HG03520 (cell line): ENCODE results near the gene DLEU7.

ENCODE experiments used
- ATAC-seq: cut with Tn5 transposase; IDR thresholded peaks from one replicate; pipeline ENCODE4 v1.9.1; 2021; ENCODE audit warnings: mild to moderate bottlenecking, moderate library complexity; ENCODE audit not compliant: unreplicated experiment

Gene DLEU7

DNA sequence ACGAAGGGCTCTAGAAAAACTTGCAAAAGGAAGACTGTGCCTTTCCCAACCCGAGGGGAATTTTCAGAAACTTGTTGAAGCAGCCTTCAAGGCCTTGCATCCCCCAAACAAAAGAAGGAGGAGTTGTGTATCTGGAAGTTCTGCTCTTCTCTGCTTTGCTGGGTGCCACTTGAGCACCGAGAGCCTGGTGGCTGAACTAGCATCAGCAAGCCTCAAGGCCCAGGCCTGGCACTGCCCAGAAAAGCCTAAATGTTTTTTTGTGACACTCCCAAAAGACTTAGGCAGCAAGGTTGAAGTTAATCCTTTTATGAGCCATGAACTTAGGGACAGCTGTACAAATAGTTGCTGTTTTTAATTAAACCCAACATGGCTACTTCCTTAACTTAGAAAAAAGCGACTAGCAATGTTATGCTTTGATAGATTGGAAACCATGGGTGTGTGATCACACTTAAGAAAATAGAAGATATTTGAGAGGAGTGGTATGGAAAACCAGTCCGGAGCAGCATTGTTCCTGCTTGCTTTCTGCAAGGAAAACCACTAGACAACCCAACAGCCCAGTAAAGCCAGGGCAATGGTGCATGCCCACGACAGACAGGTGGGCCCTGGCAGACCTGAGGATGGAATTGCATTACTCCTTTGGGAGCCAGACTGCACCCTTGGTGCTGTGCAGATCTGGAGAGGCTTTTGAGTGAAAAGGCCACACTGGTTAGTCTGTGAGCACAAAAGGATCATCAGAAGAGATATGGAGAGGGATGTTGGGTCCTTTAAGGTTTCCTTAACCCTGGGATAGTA lies 788 bp upstream of the DLEU7 start:
- no peak for ATAC-seq

DNA sequence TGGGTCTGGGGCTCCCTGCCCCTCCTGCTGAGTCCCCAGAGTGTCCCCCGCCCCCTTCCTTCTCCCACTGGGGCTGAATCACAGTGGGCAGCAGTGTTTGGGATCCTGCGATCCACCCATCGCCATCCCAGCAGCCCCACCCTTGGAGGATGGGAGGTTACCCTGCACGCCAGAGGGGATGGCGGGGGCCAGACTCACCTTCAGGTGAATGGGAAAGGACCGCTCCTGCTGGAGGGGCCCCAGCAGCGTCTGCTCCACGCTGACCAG lies 569 bp downstream of the DLEU7 start:
- ATAC-seq, result no peak

DNA sequence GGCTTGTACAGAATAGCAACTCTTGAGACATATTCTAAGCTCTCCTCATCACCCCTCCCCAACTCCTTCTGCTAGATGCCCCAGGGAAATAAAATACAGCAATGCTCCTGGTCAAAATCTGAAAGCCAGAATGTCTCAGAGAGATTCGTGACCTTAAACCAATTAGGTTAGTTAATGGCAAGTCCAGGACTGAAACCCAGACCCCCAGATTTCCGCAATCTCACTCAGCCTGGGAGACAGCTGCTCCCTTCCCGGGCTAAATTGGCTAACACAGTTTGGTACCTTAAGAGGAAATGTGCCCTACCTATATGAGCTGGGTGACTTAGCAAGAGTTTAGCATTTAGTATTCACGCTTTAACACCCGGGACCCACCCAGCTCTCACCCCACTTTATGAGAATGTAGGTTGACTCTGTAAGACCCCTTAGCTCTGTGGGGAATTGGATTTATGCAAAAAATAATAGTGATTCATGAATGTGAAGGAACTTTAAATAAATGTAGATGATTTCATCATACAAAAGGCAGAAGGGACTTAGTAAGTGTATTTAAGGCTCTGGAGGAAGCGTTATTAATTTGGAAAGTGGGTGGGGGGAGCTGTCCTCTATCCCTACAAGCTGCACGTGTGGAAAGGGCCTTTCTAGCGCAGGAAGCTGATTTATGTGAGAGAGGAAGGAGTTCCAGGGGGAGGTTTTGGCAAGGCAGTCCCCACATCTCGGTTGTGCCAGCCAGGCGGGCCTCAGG lies 1.1 kb downstream of the DLEU7 start:
- no peak for ATAC-seq

DNA sequence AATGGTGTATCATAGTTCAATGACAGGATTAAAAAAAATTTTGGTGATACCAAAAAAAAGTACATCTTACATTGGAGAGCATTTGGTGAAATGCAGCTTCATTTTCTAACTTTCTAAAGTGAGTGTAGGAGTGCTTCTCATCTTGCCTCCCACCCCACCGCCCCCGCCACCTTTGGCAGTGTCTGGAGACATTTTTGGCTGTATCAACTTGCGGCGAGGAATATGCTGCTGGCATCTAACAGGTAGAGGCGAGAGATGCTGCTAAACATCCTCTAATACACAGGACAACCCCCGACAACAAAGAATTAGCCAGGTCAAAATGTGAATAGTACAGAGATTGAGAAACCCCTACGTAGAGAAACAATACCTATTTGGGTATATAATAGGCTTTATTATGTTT lies 1.7 kb downstream of the DLEU7 start:
- ATAC-seq, result no peak

DNA sequence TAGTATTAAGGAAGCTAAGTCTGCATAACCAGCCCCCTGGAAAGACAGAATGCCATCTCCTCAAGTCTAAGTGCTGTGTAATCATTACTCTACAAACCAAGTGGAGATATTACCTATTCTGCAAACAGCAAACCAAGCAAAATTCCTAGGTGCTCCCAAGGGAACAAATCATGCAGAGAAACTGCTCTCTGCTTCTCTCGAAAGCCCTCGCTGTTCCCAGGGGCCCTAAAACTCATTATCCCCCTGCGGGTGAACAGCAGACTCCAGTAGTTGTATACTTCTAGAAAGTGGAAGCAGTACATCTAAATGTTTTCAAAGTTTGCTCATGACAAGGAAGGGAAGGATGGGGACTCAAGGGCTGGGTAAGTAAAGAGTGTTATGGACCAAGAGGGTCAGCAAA lies 3.2 kb downstream of the DLEU7 start:
- no peak for ATAC-seq

DNA sequence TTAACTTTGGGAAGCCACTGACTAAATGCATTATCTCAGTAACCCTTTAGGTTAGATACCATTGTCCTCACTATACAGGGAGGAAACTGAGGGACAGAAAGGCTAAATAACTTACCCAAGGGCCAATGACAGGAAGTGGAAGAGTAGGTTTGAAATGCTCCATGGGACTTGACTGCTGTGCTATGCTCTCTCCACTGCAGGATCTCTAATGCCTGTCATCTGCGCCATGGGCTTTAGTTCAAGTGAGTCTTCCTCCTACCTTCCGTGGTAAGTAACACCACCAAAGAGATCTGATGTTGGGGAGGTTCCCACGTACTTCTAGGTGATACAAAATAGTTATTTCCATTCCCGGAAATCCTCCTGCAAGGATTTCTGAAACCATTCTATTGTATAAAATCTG lies 3.7 kb downstream of the DLEU7 start:
- no peak for ATAC-seq

DNA sequence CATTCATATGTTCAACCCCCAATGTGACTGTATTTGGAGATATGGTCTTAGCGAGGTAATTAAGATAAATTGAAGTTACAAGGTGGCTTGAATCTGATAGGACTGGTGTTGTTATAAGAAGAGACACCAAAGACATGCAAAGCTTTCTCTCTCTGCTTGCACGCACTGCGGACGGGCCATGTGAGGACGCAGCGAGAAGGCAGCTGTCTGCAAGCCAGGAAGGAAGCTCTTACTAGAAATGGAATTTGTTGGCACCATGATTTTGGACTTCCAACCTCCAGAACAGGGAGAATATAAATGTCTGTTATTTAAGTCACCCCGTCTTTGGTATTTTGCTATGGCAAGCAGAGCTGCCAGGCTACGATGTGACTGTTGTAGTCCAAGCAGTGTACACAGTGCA lies 4.8 kb downstream of the DLEU7 start:
- no peak for ATAC-seq

DNA sequence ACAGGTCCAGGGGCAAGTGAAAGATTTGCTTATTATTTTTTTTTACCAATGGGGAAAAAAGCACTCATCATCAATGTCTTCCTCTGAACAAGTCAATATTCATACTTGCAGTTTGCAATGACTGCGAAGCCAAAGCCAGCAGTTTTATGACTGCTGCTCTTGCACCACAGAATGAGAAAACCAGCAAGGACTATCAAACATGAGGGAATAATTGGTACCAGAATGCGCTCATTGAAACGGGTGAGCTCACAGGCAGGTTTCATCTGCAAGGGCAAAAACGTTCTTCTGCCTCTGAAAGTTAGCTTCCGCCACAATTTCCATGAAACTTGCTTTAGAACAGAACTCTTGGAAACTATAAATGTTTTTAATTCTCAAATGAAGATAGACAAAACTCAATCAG lies 5.5 kb downstream of the DLEU7 start:
- no peak for ATAC-seq

DNA sequence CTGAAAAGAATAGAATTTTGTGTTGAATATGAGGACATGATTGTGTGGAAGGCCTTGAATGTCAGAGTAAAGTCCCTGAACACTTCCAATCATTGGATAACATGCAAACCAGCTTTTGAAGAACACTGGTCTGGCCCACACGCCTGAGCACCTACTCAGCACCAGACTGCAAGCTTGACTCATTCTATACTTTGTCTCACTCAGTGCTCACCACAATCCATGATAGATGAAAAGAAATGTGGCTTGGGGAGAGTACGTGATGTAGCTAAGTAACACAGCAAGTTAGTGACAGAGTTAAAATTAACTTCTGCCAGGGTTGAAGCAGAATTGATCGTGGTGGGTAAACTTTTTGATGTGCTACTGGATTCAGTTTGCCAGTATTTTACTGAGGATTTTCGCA lies 12.0 kb downstream of the DLEU7 start:
- ATAC-seq, result no peak

DNA sequence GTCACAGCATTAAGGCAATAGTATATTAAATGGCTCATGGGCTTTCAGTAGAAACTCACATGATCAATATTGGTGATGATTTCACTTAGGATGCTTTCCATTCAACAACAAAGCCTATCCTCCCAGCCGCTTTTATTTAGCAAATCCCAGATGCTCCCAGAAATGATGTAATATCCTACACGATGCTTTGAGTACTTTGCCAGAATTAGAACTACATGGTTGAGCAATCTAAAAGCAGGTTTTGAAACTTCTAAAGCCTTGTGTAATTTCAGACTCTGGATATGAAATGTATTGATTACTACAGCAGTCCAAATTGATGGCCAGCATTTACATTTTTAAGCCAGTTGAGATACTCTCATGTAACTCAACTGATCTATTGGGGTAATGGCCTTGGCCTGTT lies 13.6 kb downstream of the DLEU7 start:
- ATAC-seq, result no peak

DNA sequence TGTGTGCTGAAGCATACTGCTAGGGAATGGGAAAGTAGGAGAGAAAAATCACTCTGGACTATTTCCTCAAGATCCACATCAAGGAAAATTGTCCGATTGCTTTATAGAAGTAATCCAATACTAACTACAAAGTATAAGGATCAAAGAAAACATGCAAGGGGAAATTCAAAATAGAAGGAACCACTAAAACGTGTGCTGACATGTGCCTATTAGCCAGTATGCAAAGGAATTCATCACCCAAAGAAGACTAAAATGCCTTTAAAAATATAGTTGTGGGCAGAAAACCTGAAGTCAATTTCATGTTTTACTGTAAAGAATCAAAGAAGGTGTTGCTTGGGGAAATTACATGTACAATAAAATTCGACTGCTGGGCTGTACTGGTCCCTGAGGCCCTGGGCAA lies 14.3 kb downstream of the DLEU7 start:
- ATAC-seq, result no peak

DNA sequence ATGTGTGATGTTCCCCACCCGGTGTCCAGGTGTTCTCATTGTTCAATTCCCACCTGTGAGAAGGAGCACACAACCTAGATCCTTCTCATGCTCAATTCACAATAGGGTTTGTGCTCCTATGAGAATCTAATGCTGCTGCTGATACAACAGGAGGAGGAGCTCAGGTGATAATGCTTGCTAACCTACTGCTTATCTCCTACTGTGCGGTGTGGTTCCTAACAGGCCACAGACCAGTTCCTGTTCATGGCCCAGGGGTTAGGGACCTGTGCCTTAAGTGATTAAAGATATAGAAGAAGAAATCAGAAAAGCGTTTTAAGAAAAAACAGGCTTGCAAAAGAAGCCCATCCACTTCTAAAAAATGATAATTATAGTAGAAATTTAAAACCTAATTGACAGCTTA lies 17.5 kb downstream of the DLEU7 start:
- no peak for ATAC-seq

DNA sequence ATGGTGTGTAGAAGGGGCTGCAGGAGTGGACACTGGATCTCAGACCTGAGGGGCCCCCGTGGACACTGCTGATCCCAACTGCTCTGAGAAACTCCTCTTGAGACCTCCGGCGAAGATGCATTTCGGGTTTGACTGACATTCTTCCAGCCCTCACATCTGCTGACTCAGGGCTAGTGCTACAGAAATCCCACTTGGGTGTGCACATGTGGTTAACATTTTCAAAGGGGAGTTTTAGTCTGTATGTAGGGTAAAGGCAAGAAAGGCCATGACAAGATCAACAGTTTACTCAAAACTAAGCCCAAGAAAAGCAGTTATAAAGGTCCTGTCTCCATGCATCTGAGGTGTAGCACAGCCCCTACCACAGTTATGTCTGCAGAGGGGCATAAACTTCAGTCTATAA lies 31.2 kb downstream of the DLEU7 start:
- no peak for ATAC-seq

DNA sequence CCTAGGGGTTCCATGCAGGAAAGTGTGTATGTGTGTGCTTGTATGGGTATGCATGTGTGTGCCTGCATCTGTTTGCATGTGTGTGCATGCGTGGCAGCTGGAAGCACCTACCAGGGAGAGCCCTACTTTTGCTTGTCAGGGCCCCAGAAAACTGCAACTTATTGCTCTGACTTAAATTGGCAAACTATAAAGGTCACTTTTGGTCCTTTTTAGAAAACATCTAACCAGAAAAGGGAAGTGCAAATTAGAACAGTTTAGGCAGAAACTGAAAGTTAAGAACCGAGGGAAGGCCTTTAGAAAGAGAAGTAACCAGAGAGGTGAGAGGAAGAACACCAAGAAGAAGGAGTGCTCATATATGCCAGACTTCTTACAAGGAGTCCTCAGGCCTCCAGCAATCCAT lies 32.5 kb downstream of the DLEU7 start:
- ATAC-seq, result peak; percentile 85

DNA sequence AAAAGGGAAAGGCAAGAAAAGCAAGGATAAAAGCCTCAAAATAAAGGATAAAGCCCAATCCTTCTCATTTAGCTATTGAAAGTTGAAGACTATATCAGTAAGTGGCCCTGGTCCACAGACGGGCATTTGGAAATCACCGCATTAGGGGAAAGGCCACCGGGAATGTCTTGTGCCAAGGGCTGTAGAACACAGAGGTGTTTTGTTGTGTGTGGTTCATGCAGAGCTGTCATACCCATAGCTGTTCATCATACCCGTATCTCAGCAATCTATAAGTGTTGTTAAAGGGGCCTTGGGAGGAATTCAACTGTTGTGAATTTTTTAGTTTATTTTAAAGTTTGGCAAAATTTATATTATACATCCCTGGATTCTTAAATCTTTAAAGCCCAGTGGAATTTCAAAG lies 33.0 kb downstream of the DLEU7 start:
- ATAC-seq, result no peak

DNA sequence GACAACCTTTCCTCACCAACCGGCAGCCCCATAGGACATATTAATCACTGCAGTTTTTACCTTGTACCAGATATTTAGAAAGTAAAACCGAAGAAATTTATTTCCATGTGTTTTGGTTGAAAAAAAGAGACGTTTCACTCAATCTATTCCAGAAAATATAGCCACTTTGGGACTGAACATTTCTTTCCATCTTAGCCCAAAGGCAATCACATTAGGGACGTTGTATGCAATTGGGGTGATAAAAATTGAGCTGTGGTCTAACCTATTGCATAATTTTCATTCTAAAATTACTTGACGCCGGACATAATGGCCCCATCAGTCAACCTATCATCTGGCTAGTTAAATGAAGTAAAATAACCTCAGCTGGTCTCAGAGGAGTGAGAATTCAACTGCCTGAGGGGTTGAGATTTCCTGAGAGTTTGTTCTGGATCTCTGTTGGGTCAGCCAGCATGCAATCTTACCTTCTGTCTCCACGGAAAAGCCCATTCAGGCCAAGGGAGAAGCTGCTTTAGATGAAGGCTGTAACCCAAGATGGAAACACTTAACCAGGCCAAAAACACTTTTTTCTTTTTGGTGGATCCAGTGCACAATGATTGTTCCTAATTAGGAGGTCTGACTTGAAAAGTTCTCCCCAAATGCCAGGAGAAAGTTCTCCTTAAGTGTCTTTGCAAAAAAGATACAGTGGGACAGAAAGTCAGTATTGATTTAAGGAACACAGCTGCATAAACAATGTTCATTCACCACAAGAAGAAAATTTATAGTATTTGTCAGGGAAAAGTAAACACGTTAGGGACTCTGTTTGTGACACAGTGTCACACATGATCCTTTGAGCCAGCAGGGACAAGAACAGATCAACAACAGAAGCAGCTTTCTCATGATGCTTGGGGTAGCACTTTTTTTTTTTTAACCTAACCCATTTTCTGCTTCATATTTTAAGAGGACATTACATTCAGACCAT lies 34.1 kb downstream of the DLEU7 start:
- ATAC-seq, result no peak

DNA sequence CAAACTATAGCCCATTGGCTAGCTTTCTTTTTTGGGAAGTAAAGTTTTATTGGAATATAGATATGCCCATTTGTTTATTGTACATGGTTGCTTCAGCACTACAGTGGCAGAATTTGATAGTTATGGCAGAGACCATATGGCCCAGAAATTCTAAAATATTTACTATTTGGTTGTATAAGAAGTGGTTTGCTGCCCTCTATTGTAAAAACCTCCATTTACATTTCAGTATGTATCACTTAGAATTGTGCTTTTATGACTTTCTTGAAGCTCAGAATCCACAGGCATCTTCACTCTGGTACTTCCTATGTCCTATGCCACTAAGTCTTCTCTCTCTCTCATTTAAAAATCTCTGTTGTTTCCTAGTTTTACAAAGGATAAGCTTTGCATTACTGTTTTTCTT lies 37.7 kb downstream of the DLEU7 start:
- ATAC-seq, result no peak

DNA sequence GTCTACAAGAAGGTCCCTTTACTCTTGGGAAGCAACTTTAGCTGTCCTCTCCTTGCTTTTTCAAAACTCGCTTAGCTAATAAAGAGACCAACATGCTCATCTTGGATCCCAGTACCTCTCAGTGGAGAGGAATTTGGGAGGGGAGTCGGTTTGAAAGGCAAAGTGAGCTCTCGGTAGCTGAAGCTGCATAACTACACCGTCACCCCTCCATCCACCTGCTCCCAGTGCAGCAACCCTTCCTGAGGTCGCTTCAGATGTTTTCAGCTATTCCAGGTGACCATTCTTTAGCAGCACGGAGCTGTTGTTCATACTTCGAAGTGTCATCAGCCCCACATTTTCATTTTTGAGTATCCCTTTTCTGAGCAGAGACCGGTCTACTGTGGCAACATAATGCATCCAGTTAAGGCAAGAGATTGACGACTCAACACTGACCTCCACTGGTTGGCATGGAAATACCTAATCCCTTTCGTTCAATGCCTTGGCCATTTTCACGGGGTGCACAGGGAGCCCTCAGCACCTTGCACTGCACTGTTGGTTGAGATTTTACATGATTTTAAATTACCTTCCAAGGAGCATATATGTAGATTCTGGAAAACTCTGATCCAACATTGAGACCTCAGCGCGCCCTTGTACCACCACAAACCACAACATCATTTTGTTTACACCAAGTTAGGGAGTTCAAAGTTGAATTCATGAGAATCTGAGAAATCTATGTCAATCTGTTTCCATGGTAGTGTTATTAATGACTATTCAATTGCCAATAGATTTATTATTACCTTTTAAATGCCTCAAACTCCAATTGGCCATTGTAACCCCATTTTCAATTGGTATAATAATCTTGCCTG lies 42.2 kb downstream of the DLEU7 start:
- ATAC-seq, result peak; percentile 86

DNA sequence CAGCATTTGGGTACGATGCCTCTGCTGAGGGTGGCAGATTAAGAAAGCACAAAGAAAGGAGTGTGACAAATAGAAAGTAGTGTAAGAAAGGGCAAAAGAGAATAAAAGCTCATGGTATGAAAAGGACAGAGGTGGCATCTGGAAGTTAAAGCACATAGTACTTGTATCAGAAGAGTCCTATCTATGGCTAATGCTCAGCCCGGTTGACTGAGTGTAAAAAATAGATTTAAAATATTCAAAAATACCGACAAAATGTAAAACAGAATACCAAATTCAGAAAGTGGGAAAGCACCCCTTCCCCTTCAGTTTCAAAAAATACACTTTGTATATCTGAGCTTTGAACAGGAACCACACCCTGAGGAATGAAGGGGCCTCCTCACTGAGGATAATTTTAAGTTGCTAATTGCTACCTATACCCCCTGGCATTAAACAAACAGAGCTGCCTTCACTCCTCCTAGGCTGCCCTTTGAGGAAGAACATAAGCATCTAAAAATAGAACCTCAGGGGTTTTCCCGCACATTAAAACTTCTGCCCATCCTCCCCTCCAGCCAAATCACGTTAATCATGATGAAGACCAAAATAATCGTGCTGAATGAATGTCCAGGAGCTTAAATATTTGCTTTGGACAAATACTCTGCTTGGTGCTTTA lies 43.3 kb downstream of the DLEU7 start:
- no peak for ATAC-seq

DNA sequence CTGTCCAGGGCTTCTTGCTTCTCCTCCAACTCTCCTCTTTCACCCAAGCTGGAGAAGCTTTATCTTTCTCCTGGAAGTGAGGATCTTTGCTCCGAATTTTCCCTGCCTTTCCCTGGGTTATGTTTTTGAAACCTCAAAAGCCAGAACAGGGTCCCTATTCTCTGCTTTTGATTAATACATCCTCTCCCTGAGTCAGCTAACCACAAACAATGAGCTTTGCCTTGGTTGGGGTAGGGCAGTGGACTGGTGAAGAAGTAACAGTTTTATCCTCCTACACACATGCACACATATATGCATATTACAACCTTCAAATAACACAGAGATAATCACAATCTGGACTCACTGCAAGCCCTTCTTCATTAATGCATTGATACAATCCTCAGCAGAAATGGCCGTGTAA lies 44.6 kb downstream of the DLEU7 start:
- no peak for ATAC-seq
